GM18858 (cell line): ENCODE results near the gene MATN1.
A peak's percentile ranks its signal among the peaks of the same experiment; 100 is the strongest.
"Not testable (repeated sequence)": the region's sequence is repeated elsewhere in the genome, so short reads cannot be mapped to it uniquely, and the experiment has no call there.

Experiments
- ATAC-seq: cut with Tn5 transposase; IDR thresholded peaks from one replicate; pipeline ENCODE4 v1.9.1; 2021; ENCODE audit not compliant: unreplicated experiment

The MATN1 gene

DNA sequence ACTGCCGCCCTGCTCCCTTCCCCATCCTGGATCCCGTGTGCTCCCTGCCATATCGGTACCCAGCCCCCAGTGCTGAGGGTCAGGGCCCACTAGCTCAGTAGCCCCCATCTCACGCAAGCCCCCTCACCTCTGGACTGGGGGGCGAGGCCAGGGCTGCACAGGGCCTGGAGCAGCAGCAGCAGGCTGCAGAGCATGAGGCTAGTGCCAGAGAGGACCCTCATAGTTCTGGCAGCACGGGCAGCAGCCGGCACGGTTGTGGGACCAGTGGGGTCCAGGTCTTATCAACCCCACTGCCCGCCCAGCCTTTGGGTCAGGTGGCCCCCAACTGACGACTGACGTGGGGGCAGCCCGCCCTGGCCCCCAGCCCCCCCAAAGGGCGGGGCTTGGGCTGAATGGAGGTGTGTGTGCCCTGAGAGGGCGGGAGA is at the start of gene MATN1:
MATN1 (minus strand) TSS at position 255 of the 425 bp plus-strand sequence; CDS start at position 221, 34 bp downstream.
- ATAC-seq, result no peak

DNA sequence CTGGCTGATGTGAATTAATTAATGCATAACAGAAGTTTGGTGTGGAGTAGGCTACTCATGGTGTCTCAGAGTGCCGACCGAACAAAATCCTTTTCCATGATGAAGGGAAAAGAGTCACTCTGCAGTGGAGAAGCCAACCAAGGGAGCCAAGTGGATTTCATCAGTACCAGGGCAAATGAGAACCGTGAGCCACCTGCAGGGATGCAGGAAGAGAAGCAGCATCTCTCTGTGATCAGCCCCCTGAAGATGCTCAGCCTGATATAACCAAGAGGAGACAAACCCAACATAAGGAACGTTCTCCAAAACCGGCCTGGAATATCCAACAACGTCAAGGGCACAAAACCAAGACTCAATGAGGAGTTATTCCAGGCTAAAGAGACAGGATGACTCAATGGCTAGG is 47.6 kb upstream of the MATN1 start:
- no peak for ATAC-seq

DNA sequence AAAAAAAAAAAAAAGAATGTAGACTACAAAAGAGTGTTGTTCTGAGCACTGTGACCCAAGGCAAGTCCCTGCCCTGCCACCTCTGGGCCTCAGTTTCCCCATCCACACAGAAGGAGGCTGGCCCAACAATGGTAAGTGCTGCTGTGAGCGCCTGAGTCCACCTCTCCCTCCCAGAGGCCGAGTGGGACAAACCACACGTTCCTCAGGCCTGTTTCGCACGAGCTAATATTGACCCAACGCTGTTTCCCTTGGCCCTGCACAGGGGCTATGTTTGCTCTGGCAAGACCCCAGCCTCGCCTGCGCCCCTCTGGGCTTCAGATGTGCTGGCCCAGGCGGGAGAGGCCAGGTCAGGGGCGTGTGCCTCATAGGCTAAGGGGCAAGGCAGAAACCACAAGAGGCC is 46.8 kb upstream of the MATN1 start:
- ATAC-seq, result no peak

- no peak for ATAC-seq
These were observed 45.7 kb upstream of the MATN1 start for GRCh38 chr1:30768830-30769718.

DNA sequence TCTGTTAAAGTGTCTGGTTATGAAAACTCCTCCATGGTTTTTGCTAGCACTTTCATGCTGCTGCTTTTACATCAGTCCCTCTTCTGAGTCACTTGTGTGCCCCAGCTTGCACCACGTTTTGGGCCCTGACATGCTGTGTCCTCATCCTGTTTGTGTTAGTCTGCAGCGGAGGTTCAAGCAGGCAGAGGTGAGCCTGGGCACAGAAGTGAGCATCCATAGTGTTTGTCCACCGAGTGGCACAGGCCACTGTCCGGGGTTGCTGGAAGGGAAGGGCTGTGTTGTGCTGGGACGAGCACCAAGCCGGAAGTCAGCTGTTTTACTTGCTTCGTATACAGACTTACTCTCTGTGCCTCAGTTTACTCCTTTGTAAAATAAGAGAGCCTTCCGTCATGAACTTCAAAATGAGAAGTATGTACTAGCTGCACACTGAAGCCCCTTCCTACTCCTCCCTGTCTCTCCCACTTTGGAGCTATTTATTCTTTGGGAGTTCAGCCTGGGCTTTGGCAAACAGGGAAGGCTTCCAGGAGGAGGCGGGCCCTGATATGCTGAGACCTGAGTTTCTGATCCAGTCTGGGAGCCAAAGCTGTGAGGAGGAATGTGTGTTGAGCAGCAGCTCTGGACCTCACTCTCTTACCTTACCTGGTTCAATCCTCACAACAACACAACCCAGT is 44.9 kb upstream of the MATN1 start:
- ATAC-seq, result no peak

GRCh38 chr1:30766948-30767347 is 43.6 kb upstream of the MATN1 start:
- not testable (repeated sequence) for ATAC-seq

DNA sequence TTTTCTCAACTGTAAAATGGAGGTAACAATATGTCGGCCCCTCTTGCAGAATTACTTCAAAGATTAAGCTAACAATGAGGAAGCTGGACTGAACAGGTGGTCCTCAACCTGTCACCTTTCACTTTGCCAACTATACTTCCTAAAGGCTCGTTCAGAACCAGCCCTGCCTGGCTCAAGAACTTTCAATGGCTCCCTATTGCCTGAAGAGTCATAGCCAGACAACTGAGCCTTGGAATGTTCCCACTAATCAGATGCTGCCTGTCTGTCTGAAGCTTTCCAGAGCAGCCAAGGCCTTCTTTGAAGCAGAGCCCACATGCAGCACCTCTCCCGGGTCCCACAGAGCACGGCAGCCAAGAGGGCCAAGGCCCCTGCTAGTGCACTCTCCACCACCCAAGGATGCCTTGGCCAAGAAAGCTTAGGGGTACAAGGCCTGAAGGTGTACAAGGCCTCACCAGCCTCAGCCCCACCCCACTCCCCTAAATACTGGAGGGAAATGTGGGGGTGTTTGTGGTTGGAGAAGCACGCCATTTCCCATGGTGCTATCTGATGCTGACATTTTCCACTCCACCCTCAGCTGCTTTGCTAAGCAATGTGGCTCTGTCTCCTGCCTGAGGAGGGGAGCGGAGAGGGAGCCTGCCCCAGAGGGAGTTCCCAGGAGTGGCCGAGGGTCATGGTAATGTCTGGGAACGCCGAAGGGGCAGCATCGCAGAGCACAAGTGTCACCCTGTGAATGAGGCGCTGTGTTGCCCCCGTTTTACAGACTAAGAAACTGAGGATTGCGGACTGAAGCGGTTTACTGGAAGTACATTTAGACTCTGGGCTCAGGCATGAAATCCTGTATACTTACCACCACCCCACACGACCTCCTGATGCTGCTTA is 42.4 kb upstream of the MATN1 start:
- ATAC-seq, result no peak

DNA sequence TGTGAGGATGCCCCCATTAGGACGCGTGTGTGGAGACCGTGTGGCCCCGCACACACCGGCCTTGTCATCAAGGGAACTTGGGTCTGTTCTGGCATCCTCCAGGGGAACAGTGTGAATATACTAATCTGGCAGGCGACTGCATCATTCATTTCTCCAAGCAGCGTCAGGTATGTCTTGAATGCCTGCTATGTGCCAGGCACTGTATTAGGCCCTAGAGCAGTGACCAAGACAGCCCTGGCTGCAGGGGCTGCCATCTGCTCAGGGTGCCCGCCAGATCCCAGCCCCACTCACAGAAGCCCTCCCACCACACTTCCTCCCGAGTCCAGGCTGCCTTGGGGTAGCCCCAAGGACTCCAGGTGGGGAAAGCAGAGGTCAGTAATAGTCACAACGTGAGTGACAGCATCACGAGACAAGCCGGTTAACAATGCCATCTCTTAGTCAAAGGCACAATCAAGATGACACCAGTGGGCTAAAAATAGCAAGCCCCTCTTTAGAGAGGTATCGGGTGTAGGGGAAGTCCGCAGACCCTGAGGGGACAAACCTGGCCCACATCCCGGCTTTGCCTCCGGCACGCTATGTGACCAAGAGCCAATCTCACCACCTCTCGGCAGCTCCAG is 41.7 kb upstream of the MATN1 start:
- ATAC-seq, result peak; percentile 41

DNA sequence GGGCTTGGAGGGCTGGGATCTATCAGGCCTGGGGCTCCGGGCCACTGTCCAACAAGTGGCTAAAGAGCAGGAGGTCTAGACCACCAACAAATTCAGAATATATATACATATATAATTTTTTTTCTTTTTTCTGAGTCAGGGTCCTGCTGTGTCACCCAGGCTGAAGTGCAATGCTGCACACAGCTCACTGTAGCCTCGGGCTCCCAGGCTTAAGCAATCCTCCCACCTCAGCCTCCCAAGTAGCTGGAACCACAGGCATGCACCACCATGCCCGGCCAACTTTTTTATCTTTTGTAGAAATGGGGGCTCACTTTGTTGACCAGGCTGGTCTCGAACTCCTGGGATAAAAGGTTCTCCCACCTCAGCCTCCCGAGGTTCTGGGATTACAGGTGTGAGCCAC is 41.0 kb upstream of the MATN1 start:
- ATAC-seq, result no peak

DNA sequence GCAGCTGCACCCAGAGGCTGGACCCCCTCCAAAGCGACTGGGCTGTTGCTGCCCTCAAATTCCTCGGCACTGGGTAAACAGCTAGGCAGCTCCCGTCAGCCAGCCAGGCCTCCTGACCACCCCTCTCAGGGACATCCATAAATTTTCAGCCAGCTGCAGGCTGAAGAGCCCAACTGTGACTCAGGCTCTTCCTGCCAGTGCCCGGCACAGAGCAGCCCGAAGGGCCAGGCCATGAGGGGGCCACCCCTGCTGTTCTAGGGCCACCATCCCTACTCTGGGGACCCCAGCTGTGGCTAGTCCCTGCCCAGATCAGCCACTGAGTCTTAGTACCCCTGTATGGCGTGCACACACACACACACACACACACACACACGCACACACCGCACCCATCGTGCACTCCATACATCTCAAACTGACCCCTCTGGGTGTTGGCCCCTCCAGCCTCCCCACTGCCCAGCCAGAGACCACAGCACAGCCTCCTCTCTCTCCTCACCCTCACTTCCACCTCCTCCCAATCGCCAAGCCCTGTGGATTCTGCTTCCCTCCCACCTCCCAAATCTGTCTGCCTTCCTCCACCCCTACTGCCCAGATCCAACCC is 40.4 kb upstream of the MATN1 start:
- ATAC-seq, result no peak

DNA sequence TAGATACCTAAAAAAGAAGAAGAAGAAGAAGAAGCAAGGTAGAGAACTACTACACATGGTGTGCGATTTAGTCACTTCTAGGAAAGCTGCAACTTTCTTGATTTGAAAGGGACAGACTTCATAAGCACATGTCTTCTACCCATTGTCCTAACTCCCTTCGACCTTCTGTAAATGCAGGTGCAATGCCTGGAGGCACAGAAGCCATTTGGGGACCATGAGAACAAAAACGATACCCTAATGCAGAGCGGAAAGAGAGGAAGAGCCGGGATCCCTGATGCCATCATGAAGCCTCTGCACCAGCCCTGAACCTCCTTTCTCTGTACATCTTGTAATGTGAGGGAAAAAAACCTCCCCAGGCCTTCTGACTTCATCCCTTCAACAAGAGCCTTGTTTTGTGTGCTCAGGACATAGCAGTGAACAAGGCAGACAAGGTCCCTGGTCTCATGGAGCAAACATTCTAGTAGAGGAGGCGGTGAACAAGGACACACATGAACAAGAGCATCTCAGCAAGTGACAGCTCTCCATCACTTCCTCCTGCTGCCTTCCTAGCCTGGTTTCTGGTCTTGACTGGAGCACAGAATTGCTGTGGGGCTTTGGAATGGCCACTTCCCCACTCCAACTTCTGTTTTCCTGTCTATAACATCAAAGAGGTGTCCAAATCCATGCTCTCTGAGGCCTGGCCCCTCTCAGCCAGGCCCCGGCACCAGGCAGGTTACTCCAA is 39.7 kb upstream of the MATN1 start:
- ATAC-seq, result no peak

- ATAC-seq, result no peak
These were observed 39.0 kb upstream of the MATN1 start for GRCh38 chr1:30762152-30762929.

- no peak for ATAC-seq
These were observed 38.2 kb upstream of the MATN1 start for GRCh38 chr1:30761381-30762151.

DNA sequence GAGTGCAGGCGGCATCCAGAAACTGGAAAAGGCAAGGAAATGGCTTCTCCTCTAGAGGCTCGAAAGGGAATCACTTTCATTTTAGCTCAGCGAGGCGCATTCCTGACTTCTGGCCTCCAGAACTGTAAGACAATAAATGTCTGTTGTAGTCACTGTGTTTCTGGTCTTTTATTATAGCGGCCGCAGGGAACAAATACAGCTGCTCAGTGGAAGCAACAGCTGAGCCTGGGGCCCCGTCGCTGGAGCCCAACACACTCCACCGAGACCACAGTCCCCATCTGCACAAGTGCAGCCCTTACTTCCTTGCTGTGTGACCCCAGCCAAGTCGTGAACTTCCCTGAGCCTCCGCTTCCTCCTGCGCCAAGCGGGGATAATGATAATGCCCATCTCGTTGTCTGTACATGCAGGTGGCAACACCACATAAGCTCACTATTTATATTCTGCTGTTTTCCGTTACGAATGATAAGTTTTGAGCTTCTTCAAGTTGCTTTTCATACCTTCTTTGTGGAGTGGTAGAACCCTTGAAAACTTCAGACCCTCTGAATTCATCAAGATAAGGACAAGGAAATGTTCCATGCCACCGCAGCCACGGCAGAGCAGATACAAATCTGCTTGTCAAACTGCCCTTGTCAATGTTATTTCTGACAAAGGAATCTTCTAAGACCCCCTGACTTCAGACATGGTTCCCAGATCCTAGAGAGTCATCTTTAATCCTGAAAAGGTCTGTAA is 37.4 kb upstream of the MATN1 start:
- ATAC-seq, result no peak

GRCh38 chr1:30759718-30760281 is 36.4 kb upstream of the MATN1 start:
- ATAC-seq, result no peak

GRCh38 chr1:30758785-30759380 is 35.5 kb upstream of the MATN1 start:
- ATAC-seq, result no peak

DNA sequence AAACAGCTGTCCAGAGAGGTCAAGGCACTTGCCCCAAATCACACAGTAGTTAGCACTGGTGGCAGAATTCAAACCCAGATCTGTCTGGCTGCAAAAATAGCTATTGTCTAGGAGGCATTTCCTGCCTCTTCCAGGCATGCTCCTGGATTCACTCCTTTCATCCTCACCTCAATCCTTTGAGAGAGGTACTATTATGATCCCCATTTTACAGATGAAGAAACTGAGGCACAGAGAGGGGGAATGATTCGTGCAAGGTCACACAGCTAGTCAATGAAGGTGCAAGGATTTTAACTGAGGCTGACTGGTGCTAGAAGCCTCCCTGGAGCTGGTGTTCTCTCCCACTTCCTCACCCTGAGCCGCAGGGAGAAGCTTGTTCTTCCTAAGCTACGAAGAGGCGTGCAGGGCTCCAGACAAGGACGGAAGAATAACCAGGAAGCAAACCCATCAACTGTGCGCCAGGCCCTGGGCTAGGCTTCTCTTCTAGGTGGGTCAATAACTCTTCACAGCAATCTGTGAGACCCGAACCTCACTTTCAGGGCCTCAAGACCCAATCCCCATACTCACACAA is 34.8 kb upstream of the MATN1 start:
- ATAC-seq, result no peak
